Measurements from ENCODE around the gene MPP4.
"Not testable (repeated sequence)": the region's sequence is repeated elsewhere in the genome, so short reads cannot be mapped to it uniquely, and the experiment has no call there.

The MPP4 gene

DNA sequence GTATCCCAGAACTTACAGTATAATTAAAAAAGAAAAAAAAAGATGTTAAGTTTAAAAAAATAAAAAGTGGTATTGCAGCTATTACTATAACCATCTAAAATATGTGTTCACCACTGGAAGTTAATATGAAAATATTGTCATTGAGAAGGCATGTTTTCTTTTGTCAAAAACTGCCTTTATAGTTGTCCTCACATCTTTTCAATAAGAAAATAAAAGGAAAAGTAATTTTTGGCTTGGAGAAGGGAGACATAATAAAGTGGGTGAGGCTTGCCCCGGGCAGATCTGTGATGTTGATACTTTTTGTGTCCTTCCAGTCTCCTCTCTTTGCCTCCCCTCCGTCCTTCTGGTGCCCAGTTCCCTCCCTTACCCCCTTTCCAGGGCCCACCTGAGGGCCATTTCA is 24.9 kb downstream of the MPP4 start:
- no peaks in the 10 kb centered on the region for H3K27me3 ChIP-seq (ENCODE audit: control insufficient read depth, insufficient read depth, low read length)
- H3K9ac ChIP-seq (ENCODE audit: low read depth, low read length): no peak overlapping the region
- no peaks in the 10 kb centered on the region for H3K36me3 ChIP-seq (ENCODE audit: control insufficient read depth, insufficient read depth, low read length)
- H3K4me1 ChIP-seq (ENCODE audit: control insufficient read depth, insufficient read depth, low read length): peaks cover 8% of the 10 kb centered on the region
- no peaks in the 10 kb centered on the region for H3K9me3 ChIP-seq (ENCODE audit: control insufficient read depth, insufficient read depth, low read length)
- H3K27ac ChIP-seq (ENCODE audit: low read depth, low read length): no peak overlapping the region
- H3K4me3 ChIP-seq (ENCODE audit: low read depth, low read length): no peak overlapping the region

- H3K27ac ChIP-seq (ENCODE audit: low read depth, low read length); H3K27me3 ChIP-seq (ENCODE audit: control insufficient read depth, insufficient read depth, low read length); H3K9ac ChIP-seq (ENCODE audit: low read depth, low read length); H3K36me3 ChIP-seq (ENCODE audit: control insufficient read depth, insufficient read depth, low read length); H3K4me1 ChIP-seq (ENCODE audit: control insufficient read depth, insufficient read depth, low read length); H3K4me3 ChIP-seq (ENCODE audit: low read depth, low read length); H3K9me3 ChIP-seq (ENCODE audit: control insufficient read depth, insufficient read depth, low read length): not testable (repeated sequence)
Measured at GRCh38 chr2:201671205-201671604, 27.2 kb downstream of the MPP4 start.

DNA sequence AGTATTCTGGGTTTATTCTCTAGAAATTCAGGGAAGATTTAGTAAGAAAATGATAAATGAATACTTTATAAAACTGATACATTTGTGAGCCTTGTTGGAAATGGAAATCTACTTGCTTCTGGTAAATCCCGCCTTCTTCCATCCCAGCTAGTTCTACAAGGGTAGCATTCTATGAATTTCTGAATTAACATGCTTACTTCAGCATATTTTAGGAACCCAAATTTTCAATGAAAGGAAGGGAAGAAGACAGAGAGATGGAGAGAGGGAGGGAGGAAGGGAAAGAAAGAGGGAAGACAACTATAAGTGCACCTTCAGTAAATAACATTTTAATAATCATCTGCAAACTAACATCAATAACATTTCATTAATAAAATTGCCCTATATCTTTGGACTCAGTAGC is 28.6 kb downstream of the MPP4 start:
- Histone ChIP-seq H3K4me1 (ENCODE audit: control insufficient read depth, insufficient read depth, low read length) (no peaks in the 10 kb centered on the region), H3K4me3 (ENCODE audit: low read depth, low read length) (no peak overlapping the region), H3K36me3 (ENCODE audit: control insufficient read depth, insufficient read depth, low read length) (no peaks in the 10 kb centered on the region), H3K9ac (ENCODE audit: low read depth, low read length) (no peak overlapping the region), H3K27me3 (ENCODE audit: control insufficient read depth, insufficient read depth, low read length) (no peaks in the 10 kb centered on the region), H3K9me3 (ENCODE audit: control insufficient read depth, insufficient read depth, low read length) (no peaks in the 10 kb centered on the region), H3K27ac (ENCODE audit: low read depth, low read length) (no peak overlapping the region)

DNA sequence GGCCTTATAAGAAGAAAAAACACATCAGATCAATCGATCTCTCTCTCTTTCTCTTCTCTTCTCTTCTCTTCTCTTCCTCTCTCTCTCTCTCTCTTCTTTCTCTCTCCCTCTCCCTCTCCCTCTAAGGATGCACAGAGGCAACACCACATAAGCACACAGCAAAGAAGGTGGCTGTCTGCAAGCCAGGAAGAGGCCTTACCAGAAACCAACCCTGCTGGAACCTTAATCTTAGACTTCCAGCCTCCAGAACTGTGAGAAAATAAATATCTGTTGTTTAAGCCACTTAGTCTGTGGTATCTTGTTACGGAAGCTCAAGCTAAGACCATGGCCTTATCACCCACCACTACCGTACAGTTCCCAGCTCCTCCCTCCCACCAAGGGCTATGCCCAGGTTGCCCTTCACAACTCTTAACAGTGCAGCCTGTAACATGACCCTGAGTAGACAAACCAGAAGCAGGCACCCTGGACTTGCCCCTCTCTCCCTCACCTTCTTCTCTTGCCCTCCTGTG is 30.0 kb downstream of the MPP4 start:
- Histone ChIP-seq H3K9ac (ENCODE audit: low read depth, low read length) (no peak overlapping the region), H3K9me3 (ENCODE audit: control insufficient read depth, insufficient read depth, low read length) (no peaks in the 10 kb centered on the region), H3K4me1 (ENCODE audit: control insufficient read depth, insufficient read depth, low read length) (no peaks in the 10 kb centered on the region), H3K27me3 (ENCODE audit: control insufficient read depth, insufficient read depth, low read length) (no peaks in the 10 kb centered on the region), H3K36me3 (ENCODE audit: control insufficient read depth, insufficient read depth, low read length) (no peaks in the 10 kb centered on the region), H3K27ac (ENCODE audit: low read depth, low read length) (no peak overlapping the region), H3K4me3 (ENCODE audit: low read depth, low read length) (no peak overlapping the region)

GRCh38 chr2:201664334-201664733 is 34.1 kb downstream of the MPP4 start:
- Histone ChIP-seq H3K27ac (ENCODE audit: low read depth, low read length) (no peak overlapping the region), H3K27me3 (ENCODE audit: control insufficient read depth, insufficient read depth, low read length) (no peaks in the 10 kb centered on the region), H3K9ac (ENCODE audit: low read depth, low read length) (no peak overlapping the region), H3K9me3 (ENCODE audit: control insufficient read depth, insufficient read depth, low read length) (no peaks in the 10 kb centered on the region), H3K36me3 (ENCODE audit: control insufficient read depth, insufficient read depth, low read length) (no peaks in the 10 kb centered on the region), H3K4me1 (ENCODE audit: control insufficient read depth, insufficient read depth, low read length) (no peaks in the 10 kb centered on the region), H3K4me3 (ENCODE audit: low read depth, low read length) (no peak overlapping the region)

DNA sequence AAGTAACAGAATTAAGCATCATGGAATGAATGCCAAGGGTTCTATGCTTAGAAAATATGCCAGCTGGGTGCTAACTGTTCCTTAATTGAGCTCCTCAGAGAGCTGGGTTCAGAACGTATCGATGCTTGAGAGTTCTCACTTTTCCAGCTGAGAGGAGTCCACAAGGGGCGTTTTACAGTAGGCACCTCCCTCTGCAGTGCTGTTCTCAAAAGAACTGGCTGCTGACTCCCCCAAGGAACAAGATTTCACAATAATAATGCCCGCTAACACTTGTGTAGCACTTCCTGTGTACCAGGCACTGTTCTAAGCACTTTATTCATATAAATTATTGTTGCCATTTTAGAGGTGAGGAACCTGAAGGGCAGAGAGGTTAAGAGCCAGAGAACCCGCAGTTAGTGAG is 37.1 kb downstream of the MPP4 start:
- Histone ChIP-seq H3K27me3 (ENCODE audit: control insufficient read depth, insufficient read depth, low read length) (no peaks in the 10 kb centered on the region), H3K9ac (ENCODE audit: low read depth, low read length) (no peak overlapping the region), H3K27ac (ENCODE audit: low read depth, low read length) (no peak overlapping the region), H3K36me3 (ENCODE audit: control insufficient read depth, insufficient read depth, low read length) (no peaks in the 10 kb centered on the region), H3K4me1 (ENCODE audit: control insufficient read depth, insufficient read depth, low read length) (no peaks in the 10 kb centered on the region), H3K9me3 (ENCODE audit: control insufficient read depth, insufficient read depth, low read length) (no peaks in the 10 kb centered on the region), H3K4me3 (ENCODE audit: low read depth, low read length) (no peak overlapping the region)

- Histone ChIP-seq H3K27me3 (ENCODE audit: control insufficient read depth, insufficient read depth, low read length) (no peaks in the 10 kb centered on the region), H3K27ac (ENCODE audit: low read depth, low read length) (no peak overlapping the region), H3K4me3 (ENCODE audit: low read depth, low read length) (no peak overlapping the region), H3K4me1 (ENCODE audit: control insufficient read depth, insufficient read depth, low read length) (no peaks in the 10 kb centered on the region), H3K9me3 (ENCODE audit: control insufficient read depth, insufficient read depth, low read length) (no peaks in the 10 kb centered on the region), H3K36me3 (ENCODE audit: control insufficient read depth, insufficient read depth, low read length) (no peaks in the 10 kb centered on the region), H3K9ac (ENCODE audit: low read depth, low read length) (no peak overlapping the region)
Measured at GRCh38 chr2:201660293-201660895, 38.0 kb downstream of the MPP4 start.

DNA sequence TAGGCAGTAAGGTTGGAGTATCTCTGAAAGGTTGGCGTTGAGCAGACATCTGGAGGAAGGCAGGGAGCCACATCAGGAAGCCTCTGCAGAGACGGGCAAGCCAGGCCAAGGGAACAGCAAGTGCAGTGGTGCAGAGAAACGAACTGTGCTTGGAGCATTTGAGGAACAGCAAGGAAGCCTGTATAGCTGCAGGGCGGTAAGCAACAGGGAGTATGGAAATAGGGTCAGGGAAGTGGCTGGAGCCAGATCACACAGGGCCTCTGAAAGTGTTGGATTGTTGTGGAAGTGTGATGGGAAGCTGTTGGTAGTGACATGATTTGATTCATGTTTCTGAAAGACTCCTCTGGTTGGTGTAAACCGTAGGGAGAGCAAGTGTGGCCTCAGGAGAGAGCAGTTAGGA is 41.7 kb downstream of the MPP4 start:
- Histone ChIP-seq H3K9ac (ENCODE audit: low read depth, low read length) (no peak overlapping the region), H3K9me3 (ENCODE audit: control insufficient read depth, insufficient read depth, low read length) (no peaks in the 10 kb centered on the region), H3K36me3 (ENCODE audit: control insufficient read depth, insufficient read depth, low read length) (no peaks in the 10 kb centered on the region), H3K4me3 (ENCODE audit: low read depth, low read length) (no peak overlapping the region), H3K4me1 (ENCODE audit: control insufficient read depth, insufficient read depth, low read length) (no peaks in the 10 kb centered on the region), H3K27ac (ENCODE audit: low read depth, low read length) (no peak overlapping the region), H3K27me3 (ENCODE audit: control insufficient read depth, insufficient read depth, low read length) (no peaks in the 10 kb centered on the region)

DNA sequence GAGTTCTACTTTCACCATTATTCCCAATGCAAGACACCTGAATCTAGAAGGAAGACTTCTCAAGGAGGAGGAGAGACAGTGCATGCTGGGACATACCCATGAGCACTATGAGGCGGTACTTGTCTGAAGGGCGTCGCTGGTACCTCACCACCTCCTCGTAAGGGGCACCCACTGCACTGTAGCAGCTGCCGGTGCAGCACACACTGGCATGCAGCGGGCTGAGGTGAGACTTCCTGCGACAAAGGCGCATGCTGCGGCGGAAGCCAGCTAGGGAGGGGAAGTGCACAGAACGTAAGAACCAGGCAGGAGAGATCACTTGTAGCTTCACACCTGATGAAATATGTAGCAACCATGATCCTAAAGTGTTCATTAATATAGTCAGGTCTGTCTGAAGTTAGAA is 42.3 kb downstream of the MPP4 start:
- Histone ChIP-seq H3K9ac (ENCODE audit: low read depth, low read length) (no peak overlapping the region), H3K36me3 (ENCODE audit: control insufficient read depth, insufficient read depth, low read length) (no peaks in the 10 kb centered on the region), H3K9me3 (ENCODE audit: control insufficient read depth, insufficient read depth, low read length) (no peaks in the 10 kb centered on the region), H3K27ac (ENCODE audit: low read depth, low read length) (no peak overlapping the region), H3K4me3 (ENCODE audit: low read depth, low read length) (no peak overlapping the region), H3K27me3 (ENCODE audit: control insufficient read depth, insufficient read depth, low read length) (no peaks in the 10 kb centered on the region), H3K4me1 (ENCODE audit: control insufficient read depth, insufficient read depth, low read length) (no peaks in the 10 kb centered on the region)

DNA sequence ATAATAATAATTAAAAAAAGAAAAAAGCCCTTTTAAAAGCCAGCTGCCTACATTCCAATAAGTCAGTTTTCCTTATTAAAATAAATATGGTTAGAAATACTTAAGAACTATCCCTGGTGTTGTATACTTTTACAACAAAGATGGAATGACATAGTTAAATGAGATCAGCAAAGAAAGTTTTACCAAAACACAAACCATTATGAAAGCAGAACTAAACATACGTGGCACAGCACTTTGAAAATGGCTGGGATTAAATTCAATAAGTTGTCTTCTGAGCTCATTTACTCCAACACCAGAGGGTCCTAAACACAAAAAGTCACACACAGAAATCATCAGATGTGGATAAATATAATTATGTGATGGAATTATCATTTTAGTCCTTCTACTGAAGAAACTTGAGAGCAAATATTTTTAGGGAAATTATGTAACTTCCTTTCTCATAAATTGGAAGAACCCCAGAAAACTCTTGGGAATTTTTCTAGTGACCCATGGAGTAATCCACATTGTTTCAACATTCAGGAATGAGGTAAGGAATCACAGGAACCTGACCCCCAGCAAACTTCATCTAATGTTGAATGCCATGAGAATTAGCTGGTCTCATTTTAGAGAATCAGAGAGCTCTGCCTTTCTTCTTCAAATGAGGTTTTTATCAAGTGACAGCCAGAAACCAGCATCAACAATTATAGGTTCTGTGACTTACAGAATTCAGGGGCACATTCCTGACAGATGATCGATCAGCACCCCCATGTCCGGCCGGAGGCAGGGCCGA is 43.6 kb downstream of the MPP4 start:
- Histone ChIP-seq H3K36me3 (ENCODE audit: control insufficient read depth, insufficient read depth, low read length) (no peaks in the 10 kb centered on the region), H3K9ac (ENCODE audit: low read depth, low read length) (no peak overlapping the region), H3K4me3 (ENCODE audit: low read depth, low read length) (no peak overlapping the region), H3K9me3 (ENCODE audit: control insufficient read depth, insufficient read depth, low read length) (no peaks in the 10 kb centered on the region), H3K27me3 (ENCODE audit: control insufficient read depth, insufficient read depth, low read length) (no peaks in the 10 kb centered on the region), H3K4me1 (ENCODE audit: control insufficient read depth, insufficient read depth, low read length) (no peaks in the 10 kb centered on the region), H3K27ac (ENCODE audit: low read depth, low read length) (no peak overlapping the region)

DNA sequence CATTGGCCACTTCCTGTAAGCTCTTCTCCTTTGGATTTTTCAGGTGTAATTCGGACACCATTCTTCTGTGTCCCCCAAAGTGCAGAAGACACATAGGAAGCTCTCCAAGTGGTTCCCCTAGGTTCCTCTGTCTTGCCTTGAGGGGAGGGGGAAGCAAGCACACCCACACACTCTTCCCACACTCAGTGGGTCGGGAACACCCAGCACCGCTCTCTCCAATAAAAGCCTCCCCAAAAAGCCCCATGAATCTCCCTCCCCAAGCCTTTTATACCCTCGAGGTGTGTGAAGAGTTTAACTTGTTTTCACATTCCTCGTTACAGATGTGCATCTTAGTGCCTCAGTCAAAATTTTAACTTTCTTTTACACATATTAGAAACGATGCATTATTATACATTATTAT is 45.2 kb downstream of the MPP4 start:
- Histone ChIP-seq H3K9me3 (ENCODE audit: control insufficient read depth, insufficient read depth, low read length) (no peaks in the 10 kb centered on the region), H3K4me1 (ENCODE audit: control insufficient read depth, insufficient read depth, low read length) (no peaks in the 10 kb centered on the region), H3K27ac (ENCODE audit: low read depth, low read length) (no peak overlapping the region), H3K27me3 (ENCODE audit: control insufficient read depth, insufficient read depth, low read length) (no peaks in the 10 kb centered on the region), H3K4me3 (ENCODE audit: low read depth, low read length) (no peak overlapping the region), H3K9ac (ENCODE audit: low read depth, low read length) (no peak overlapping the region), H3K36me3 (ENCODE audit: control insufficient read depth, insufficient read depth, low read length) (no peaks in the 10 kb centered on the region)

All from HUES48 (cell line).